Liver (tissue), 9 donors: Measurements from ENCODE around the gene AK5. TPM values are rescaled to one million over a fixed set of nuclear protein-coding genes. Genes with fewer than 3 reads are reported as not detected.

Experiments used
- DNase-seq: peaks from one replicate; pipeline ENCODE4 v3.0.0-alpha.2; 2017; ENCODE audit warnings: low spot score
- H3K27ac ChIP-seq, 2 donors: one replicate each; pipeline ENCODE4 v1.7.0; 2013; ENCODE audit warnings: inconsistent platforms in 2 of 2, low read length in 2 of 2, control low read depth in 1 of 2, low read depth in 1 of 2, mild to moderate bottlenecking in 1 of 2
- H3K27me3 ChIP-seq, 4 donors: one replicate each; pipeline versions ENCODE4 v1.6.1 to v1.7.0; 2013; ENCODE audit warnings: low read length in 3 of 4, inconsistent platforms in 1 of 4, mild to moderate bottlenecking in 1 of 4, moderate library complexity in 1 of 4; ENCODE audit not compliant: control insufficient read depth in 4 of 4, insufficient read depth in 4 of 4
- H3K36me3 ChIP-seq, 4 donors: one replicate each; pipeline versions ENCODE4 v1.6.1 to v1.7.0; 2013; ENCODE audit warnings: low read length in 3 of 4, mild to moderate bottlenecking in 3 of 4, low read depth in 1 of 4, moderate library complexity in 1 of 4; ENCODE audit not compliant: control insufficient read depth in 4 of 4, insufficient read depth in 3 of 4
- H3K4me1 ChIP-seq, 4 donors: one replicate each; pipeline versions ENCODE4 v1.6.1 to v1.7.0; 2013; ENCODE audit warnings: low read length in 3 of 4, mild to moderate bottlenecking in 3 of 4, moderate library complexity in 1 of 4; ENCODE audit not compliant: control insufficient read depth in 4 of 4, insufficient read depth in 4 of 4
- H3K4me3 ChIP-seq, 3 donors: one replicate each; pipeline versions ENCODE4 v1.6.1 to v1.7.0; 2013; ENCODE audit warnings: low read length in 3 of 3, control low read depth in 1 of 3, low read depth in 1 of 3, mild to moderate bottlenecking in 1 of 3
- H3K9ac ChIP-seq, 2 donors: one replicate each; pipeline ENCODE4 v1.7.0; 2013; ENCODE audit warnings: low read length in 2 of 2, mild to moderate bottlenecking in 2 of 2, moderate library complexity in 2 of 2, control low read depth in 1 of 2, low read depth in 1 of 2
- H3K9me3 ChIP-seq, 4 donors: one replicate each; pipeline versions ENCODE4 v1.6.1 to v1.7.0; 2013; ENCODE audit warnings: low read length in 3 of 4; ENCODE audit not compliant: control insufficient read depth in 4 of 4
- EGR1 ChIP-seq, 2 donors: IDR thresholded peaks; 2 replicates each; pipeline ENCODE4 v1.6.1; 2016 to 2018; ENCODE audit warnings: antibody characterized with exemption in 2 of 2, low read depth in 2 of 2
- FOXA1 ChIP-seq: IDR thresholded peaks from 2 replicates; pipeline ENCODE4 v1.6.1; 2016; ENCODE audit warnings: antibody characterized with exemption
- FOXA2 ChIP-seq: IDR thresholded peaks from 2 replicates; pipeline ENCODE4 v1.6.1; 2016; ENCODE audit warnings: antibody characterized with exemption
- HNF4A ChIP-seq, 2 donors: conservative IDR thresholded peaks; 2 replicates each; pipeline ENCODE4 v1.6.1; 2016; ENCODE audit warnings: antibody characterized with exemption in 2 of 2, mild to moderate bottlenecking in 2 of 2
- HNF4G ChIP-seq: IDR thresholded peaks from 2 replicates; pipeline ENCODE4 v1.6.1; 2016; ENCODE audit warnings: antibody characterized with exemption
- NR2F2 ChIP-seq: IDR thresholded peaks from 2 replicates; pipeline ENCODE4 v1.6.1; 2016; ENCODE audit warnings: antibody characterized with exemption
- REST ChIP-seq: IDR thresholded peaks from 2 replicates; pipeline ENCODE4 v1.6.1; 2016; ENCODE audit warnings: antibody characterized with exemption, mild to moderate bottlenecking
- RXRA ChIP-seq, 2 donors: IDR thresholded peaks; 2 replicates each; pipeline ENCODE4 v1.6.1; 2017 to 2018; ENCODE audit warnings: antibody characterized with exemption in 2 of 2, mild to moderate bottlenecking in 1 of 2
- SP1 ChIP-seq: IDR thresholded peaks from 2 replicates; pipeline ENCODE4 v1.6.1; 2018; ENCODE audit warnings: antibody characterized with exemption, mild to moderate bottlenecking
- TAF1 ChIP-seq: conservative IDR thresholded peaks from 2 replicates; pipeline ENCODE4 v1.6.1; 2016; ENCODE audit warnings: antibody characterized with exemption, mild to moderate bottlenecking
- YY1 ChIP-seq: IDR thresholded peaks from 2 replicates; pipeline ENCODE4 v1.6.1; 2016; ENCODE audit warnings: antibody characterized with exemption, mild to moderate bottlenecking
- ZBTB33 ChIP-seq: IDR thresholded peaks from 2 replicates; pipeline ENCODE4 v1.6.1; 2016; ENCODE audit warnings: antibody characterized with exemption
- WGBS: extraction: QIAGEN DNeasy Blood & Tissue Kit; methylation state at CpG from one replicate; pipeline ENCODE4 v1.1.7; 2013; 5-methylcytosine and 5-hydroxymethylcytosine counted together
- polyA plus RNA-seq, 2 donors: library from polyadenylated mRNA; stranded (reverse) in 1 of 2; unstranded in 1 of 2; fragments of 200-250 nt in 1 of 2; fragments of >200 nt in 1 of 2; fragmentation: Nextera tagmentation in 1 of 2; extraction: Ambion mirVana in 1 of 2; gene quantifications; one replicate each; pipeline versions ENCODE4 v1.2.1 to v1.2.3, GENCODE V29; 2013 to 2015
- total RNA-seq, 2 donors: library from RNA; depleted of rRNA; stranded (reverse); fragments of >200 nt; gene quantifications; one replicate each; pipeline ENCODE4 v1.2.3, GENCODE V29; 2014
- TF ChIP-seq, protein P1 (sequence below): fragments of 150-350 bp; IDR thresholded peaks from 2 replicates; pipeline ENCODE4 v1.5.1; 2017; ENCODE audit warnings: improper control_type of control experiment, low read depth, low read length; ENCODE audit not compliant: missing input control
- donor health status: healthy.
- donor health status: healthy.
- donor health status: healthy.
- donor health status: healthy.
- donor health status: healthy.

AK5 gene
- total and polyA plus RNA-seq, 4 donors, result 0.12 to 0.33 (median 0.23) TPM

DNA sequence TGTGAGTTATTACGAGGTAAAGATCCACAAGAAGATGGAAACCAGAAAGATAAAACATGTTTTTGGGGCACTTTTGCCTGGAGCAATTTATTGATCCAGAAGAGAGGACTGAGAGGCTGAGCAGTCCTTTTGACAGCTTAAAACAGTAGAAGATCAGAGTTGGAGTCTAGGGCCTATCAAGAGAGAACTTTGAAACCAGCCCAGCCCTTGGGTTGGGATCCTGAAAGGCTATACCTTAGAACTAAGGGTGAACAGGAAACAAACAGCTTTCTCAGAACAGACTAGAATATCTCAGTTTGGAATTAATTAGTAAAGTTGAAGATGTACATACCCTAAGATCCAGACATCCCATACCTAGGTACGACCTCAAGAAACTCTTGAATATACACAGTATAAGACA is 311.1 kb downstream of the AK5 start (continued):
- TF ChIP-seq NR2F2 (no peak), FOXA2 (no peak)

- H3K9ac ChIP-seq, result no peak overlapping the region
- H3K9me3 ChIP-seq, result no peaks in the 10 kb centered on the region
- H3K36me3 ChIP-seq, result peaks cover 0 to 6% (median 4%) of the 10 kb centered on the region in 4 donors
- 83% methylated on average over 1 of the region's 1 CpG for WGBS
- peaks cover 0 to under 1% (median 0%) of the 10 kb centered on the region in 4 donors for H3K4me1 ChIP-seq
- no peak overlapping the region for H3K27ac ChIP-seq
- no peak overlapping the region for H3K4me3 ChIP-seq
- DNase-seq, result no peak
- no peaks in the 10 kb centered on the region for H3K27me3 ChIP-seq
- TF ChIP-seq, protein P1, sequence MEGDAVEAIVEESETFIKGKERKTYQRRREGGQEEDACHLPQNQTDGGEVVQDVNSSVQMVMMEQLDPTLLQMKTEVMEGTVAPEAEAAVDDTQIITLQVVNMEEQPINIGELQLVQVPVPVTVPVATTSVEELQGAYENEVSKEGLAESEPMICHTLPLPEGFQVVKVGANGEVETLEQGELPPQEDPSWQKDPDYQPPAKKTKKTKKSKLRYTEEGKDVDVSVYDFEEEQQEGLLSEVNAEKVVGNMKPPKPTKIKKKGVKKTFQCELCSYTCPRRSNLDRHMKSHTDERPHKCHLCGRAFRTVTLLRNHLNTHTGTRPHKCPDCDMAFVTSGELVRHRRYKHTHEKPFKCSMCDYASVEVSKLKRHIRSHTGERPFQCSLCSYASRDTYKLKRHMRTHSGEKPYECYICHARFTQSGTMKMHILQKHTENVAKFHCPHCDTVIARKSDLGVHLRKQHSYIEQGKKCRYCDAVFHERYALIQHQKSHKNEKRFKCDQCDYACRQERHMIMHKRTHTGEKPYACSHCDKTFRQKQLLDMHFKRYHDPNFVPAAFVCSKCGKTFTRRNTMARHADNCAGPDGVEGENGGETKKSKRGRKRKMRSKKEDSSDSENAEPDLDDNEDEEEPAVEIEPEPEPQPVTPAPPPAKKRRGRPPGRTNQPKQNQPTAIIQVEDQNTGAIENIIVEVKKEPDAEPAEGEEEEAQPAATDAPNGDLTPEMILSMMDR, result no peak
- TF ChIP-seq RXRA (IDR thresholded peaks at IDR 0.05) (no peak), SP1 (no peak), ZBTB33 (no peak), TAF1 (no peak), FOXA1 (no peak), HNF4A (conservative IDR thresholded peaks at IDR 0.05) (no peak), REST (no peak), NR2F2 (no peak), YY1 (no peak), EGR1 (IDR thresholded peaks at IDR 0.05; ENCODE audit: low read depth in 2 of 2) (no peak), HNF4G (no peak)
Observed at GRCh38 chr1:77594366-77595112, 312.7 kb downstream of the AK5 start.

GRCh38 chr1:77597310-77597709 is 315.5 kb downstream of the AK5 start:
- no peak for TF ChIP-seq NR2F2
- no peaks in the 10 kb centered on the region for H3K27me3 ChIP-seq
- DNase-seq, result no peak
- no peak overlapping the region for H3K4me3 ChIP-seq
- H3K4me1 ChIP-seq, result no peaks in the 10 kb centered on the region
- H3K27ac ChIP-seq, result no peak overlapping the region
- H3K9ac ChIP-seq, result no peak overlapping the region
- H3K9me3 ChIP-seq, result no peaks in the 10 kb centered on the region
- H3K36me3 ChIP-seq, result peaks cover 0 to 6% (median 4%) of the 10 kb centered on the region in 4 donors
- WGBS, result 95% methylated on average over 1 of the region's 1 CpG
